Endodermal cell (in vitro differentiated cells): ENCODE measurements around the gene ADAMTS13. TPM values are rescaled to one million over a fixed set of nuclear protein-coding genes. Genes with fewer than 3 reads are reported as not detected.
"Not testable (repeated sequence)": the region's sequence is repeated elsewhere in the genome, so short reads cannot be mapped to it uniquely, and the experiment has no call there.

Experiments used
- DNase-seq: peaks from one replicate; pipeline ENCODE4 v3.0.0-alpha.2; 2017
- H3K27ac ChIP-seq: 2 replicates; pipeline ENCODE4 v1.5.1; 2013; ENCODE audit warnings: mild to moderate bottlenecking, low read depth, low read length, moderate library complexity
- H3K27me3 ChIP-seq: 2 replicates; pipeline ENCODE4 v1.6.1; 2013; ENCODE audit warnings: mild to moderate bottlenecking, low read length, moderate library complexity; ENCODE audit not compliant: insufficient read depth, control insufficient read depth, poor library complexity, severe bottlenecking
- H3K36me3 ChIP-seq: 2 replicates; pipeline ENCODE4 v1.7.0; 2013; ENCODE audit warnings: mild to moderate bottlenecking, low read length, moderate library complexity; ENCODE audit not compliant: control insufficient read depth, insufficient read depth
- H3K4me1 ChIP-seq: one replicate; pipeline ENCODE4 v1.7.0; 2013; ENCODE audit warnings: low read length; ENCODE audit not compliant: control insufficient read depth, insufficient read depth
- H3K4me3 ChIP-seq: 2 replicates; pipeline ENCODE4 v1.5.1; 2013; ENCODE audit warnings: mild to moderate bottlenecking, low read length, moderate library complexity
- H3K9ac ChIP-seq: 2 replicates; pipeline ENCODE4 v1.6.1; 2013; ENCODE audit warnings: mild to moderate bottlenecking, low read length, moderate library complexity; ENCODE audit not compliant: poor library complexity, severe bottlenecking; ENCODE audit errors: extremely low read depth
- H3K9me3 ChIP-seq: 2 replicates; pipeline ENCODE4 v1.6.1; 2013; ENCODE audit warnings: mild to moderate bottlenecking, low read length, moderate library complexity; ENCODE audit not compliant: control insufficient read depth
- H3K27ac Mint-ChIP-seq: 2 replicates; pipeline ENCODE4 v1.8.0; 2020; ENCODE audit warnings: mixed read lengths
- H3K27me3 Mint-ChIP-seq: 2 replicates; pipeline ENCODE4 v1.8.0; 2021; ENCODE audit warnings: mild to moderate bottlenecking, mixed read lengths; ENCODE audit not compliant: insufficient read depth
- H3K36me3 Mint-ChIP-seq: 2 replicates; pipeline ENCODE4 v1.8.0; 2020; ENCODE audit warnings: low read depth, mixed read lengths
- H3K4me1 Mint-ChIP-seq: 2 replicates; pipeline ENCODE4 v1.8.0; 2020; ENCODE audit warnings: mixed read lengths
- H3K4me3 Mint-ChIP-seq: 2 replicates; pipeline ENCODE4 v1.8.0; 2020; ENCODE audit warnings: mild to moderate bottlenecking, moderate library complexity, mixed read lengths
- H3K9me3 Mint-ChIP-seq: 2 replicates; pipeline ENCODE4 v1.8.0; 2020; ENCODE audit warnings: mild to moderate bottlenecking, mixed read lengths
- CTCF ChIP-seq: fragments of 200-600 bp; sonication (generic); conservative IDR thresholded peaks from 2 replicates; pipeline ENCODE4 v1.5.0; 2021; ENCODE audit warnings: antibody characterized with exemption, mild to moderate bottlenecking
- WGBS, 2 experiments: methylation state at CpG; one replicate each; pipeline versions ENCODE4 v1.1.5 to v1.1.7; 2013; ENCODE audit warnings: missing lambda C conversion rate in 2 of 2, mixed read lengths in 1 of 2; ENCODE audit not compliant: insufficient coverage in 1 of 2, insufficient read length in 1 of 2; 5-methylcytosine and 5-hydroxymethylcytosine counted together
- total RNA-seq, 2 donors: library from RNA; stranded (reverse); fragmentation: NEBNext Ultra II Directional in 1 of 2; extraction: Animal tissue kit (Norgen Biotek cat#: 25700) in 1 of 2; gene quantifications; 2 replicates in 1 of 2; 3 replicates in 1 of 2; pipeline ENCODE4 v1.2.1, GENCODE V29; 2021

ADAMTS13 gene
- total RNA-seq, 2 donors from 2014 or later = 13.5 to 21.7 TPM

GRCh38 chr9:133375724-133376654 lies 46.2 kb upstream of the ADAMTS13 start, which contains the start of the genes STKLD1 and SURF4:
STKLD1 (plus strand) TSS chr9:133376366; CDS start chr9:133376474, 108 bp downstream.
SURF4 (minus strand) TSS chr9:133376060; CDS start chr9:133375969, 91 bp downstream.
- Mint-ChIP-seq H3K4me3 (peak within 1 kb of the TSS; percentile 94), H3K27me3 (peaks cover 11% of the 10 kb centered on the region), H3K4me1 (peaks cover 22% of the 10 kb centered on the region), H3K9me3 (peaks cover 9% of the 10 kb centered on the region), H3K36me3 (peaks cover 10% of the 10 kb centered on the region), H3K27ac (peak within 1 kb of the TSS; percentile 97)
- Histone ChIP-seq H3K4me3 (peak within 1 kb of the TSS; percentile 91), H3K4me1 (peaks cover 11% of the 10 kb centered on the region), H3K27me3 (no peaks in the 10 kb centered on the region), H3K36me3 (peaks cover 25% of the 10 kb centered on the region), H3K27ac (peak within 1 kb of the TSS; percentile 86), H3K9me3 (no peaks in the 10 kb centered on the region), H3K9ac (peak within 1 kb of the TSS; percentile 97)
- 2 to 6% methylated on average over 39 to 120 of the region's 120 CpGs for WGBS, 2 experiments
- no peak for TF ChIP-seq CTCF
- peak; percentile 98 for DNase-seq

GRCh38 chr9:133377280-133377679 lies 44.9 kb upstream of the ADAMTS13 start:
- 93 to 95% methylated on average over 9 to 14 of the region's 14 CpGs for WGBS, 2 experiments
- not testable (repeated sequence) for H3K9ac ChIP-seq

GRCh38 chr9:133377721-133378216 lies 44.4 kb upstream of the ADAMTS13 start:
- H3K36me3 Mint-ChIP-seq = peaks cover 5% of the 10 kb centered on the region
- no peak for DNase-seq
- peaks cover 9% of the 10 kb centered on the region for H3K36me3 ChIP-seq
- H3K4me3 ChIP-seq = no peak overlapping the region
- no peak overlapping the region for H3K27ac ChIP-seq
- H3K27me3 ChIP-seq = no peaks in the 10 kb centered on the region
- H3K4me1 ChIP-seq = peaks cover 4% of the 10 kb centered on the region
- no peak for TF ChIP-seq CTCF
- no peaks in the 10 kb centered on the region for H3K9me3 ChIP-seq
- H3K4me3 Mint-ChIP-seq = no peak overlapping the region
- no peak overlapping the region for H3K27ac Mint-ChIP-seq
- peaks cover 8% of the 10 kb centered on the region for H3K4me1 Mint-ChIP-seq
- peaks cover 9% of the 10 kb centered on the region for H3K9me3 Mint-ChIP-seq
- peaks cover 11% of the 10 kb centered on the region for H3K27me3 Mint-ChIP-seq
- 69 to 73% methylated on average over 4 to 6 of the region's 6 CpGs for WGBS, 2 experiments
- no peak overlapping the region for H3K9ac ChIP-seq

More at GRCh38 chr9:133377280-133377679, 44.9 kb upstream of the ADAMTS13 start:
- H3K9me3 ChIP-seq, H3K4me1 ChIP-seq, H3K9me3 Mint-ChIP-seq, H3K36me3 Mint-ChIP-seq, H3K27ac ChIP-seq, H3K27ac Mint-ChIP-seq, DNase-seq, H3K27me3 ChIP-seq: not testable (repeated sequence)
- H3K27me3 Mint-ChIP-seq = peaks cover 11% of the 10 kb centered on the region
- peak overlapping the region; percentile 94 for H3K4me3 Mint-ChIP-seq
- Histone ChIP-seq H3K4me3 (peak overlapping the region; percentile 78), H3K36me3 (peaks cover 14% of the 10 kb centered on the region)
- peaks cover 12% of the 10 kb centered on the region for H3K4me1 Mint-ChIP-seq
